Measurements from ENCODE around the gene DIPK1C. TPM values are rescaled to one million over a fixed set of nuclear protein-coding genes. Genes with fewer than 3 reads are reported as not detected.

Gene DIPK1C
- total and polyA plus RNA-seq, 9 of the 15 experiments (the other 6 are each of a cell fraction or from before 2014, with no cell fraction given) = 0.04 to 0.32 (median 0.15) TPM; not detected in 2

DNA sequence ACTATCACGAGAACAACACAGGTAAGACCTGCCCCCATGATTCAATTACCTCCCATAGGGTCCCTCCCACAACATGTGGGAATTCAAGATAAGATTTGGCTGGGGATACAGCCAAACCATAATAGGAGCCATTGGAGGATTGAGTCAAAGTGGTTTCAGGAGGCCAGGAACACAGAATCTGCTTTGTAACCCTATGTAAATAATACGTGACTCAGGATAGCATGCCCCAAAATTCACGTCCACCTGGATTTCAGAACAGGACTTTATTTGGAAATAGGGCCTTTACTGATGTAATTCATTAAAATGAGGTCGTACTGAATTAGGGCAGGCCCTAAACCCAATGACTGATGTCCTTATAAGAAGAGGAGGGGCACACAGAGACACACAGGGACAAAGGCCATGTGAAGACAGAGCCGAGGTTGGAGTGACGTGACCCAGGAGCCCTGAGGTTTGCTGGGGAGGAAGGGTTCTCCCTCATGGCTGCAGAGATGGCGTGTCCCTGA, 23.1 kb upstream of the DIPK1C start (continued):
- TF ChIP-seq, protein P1, sequence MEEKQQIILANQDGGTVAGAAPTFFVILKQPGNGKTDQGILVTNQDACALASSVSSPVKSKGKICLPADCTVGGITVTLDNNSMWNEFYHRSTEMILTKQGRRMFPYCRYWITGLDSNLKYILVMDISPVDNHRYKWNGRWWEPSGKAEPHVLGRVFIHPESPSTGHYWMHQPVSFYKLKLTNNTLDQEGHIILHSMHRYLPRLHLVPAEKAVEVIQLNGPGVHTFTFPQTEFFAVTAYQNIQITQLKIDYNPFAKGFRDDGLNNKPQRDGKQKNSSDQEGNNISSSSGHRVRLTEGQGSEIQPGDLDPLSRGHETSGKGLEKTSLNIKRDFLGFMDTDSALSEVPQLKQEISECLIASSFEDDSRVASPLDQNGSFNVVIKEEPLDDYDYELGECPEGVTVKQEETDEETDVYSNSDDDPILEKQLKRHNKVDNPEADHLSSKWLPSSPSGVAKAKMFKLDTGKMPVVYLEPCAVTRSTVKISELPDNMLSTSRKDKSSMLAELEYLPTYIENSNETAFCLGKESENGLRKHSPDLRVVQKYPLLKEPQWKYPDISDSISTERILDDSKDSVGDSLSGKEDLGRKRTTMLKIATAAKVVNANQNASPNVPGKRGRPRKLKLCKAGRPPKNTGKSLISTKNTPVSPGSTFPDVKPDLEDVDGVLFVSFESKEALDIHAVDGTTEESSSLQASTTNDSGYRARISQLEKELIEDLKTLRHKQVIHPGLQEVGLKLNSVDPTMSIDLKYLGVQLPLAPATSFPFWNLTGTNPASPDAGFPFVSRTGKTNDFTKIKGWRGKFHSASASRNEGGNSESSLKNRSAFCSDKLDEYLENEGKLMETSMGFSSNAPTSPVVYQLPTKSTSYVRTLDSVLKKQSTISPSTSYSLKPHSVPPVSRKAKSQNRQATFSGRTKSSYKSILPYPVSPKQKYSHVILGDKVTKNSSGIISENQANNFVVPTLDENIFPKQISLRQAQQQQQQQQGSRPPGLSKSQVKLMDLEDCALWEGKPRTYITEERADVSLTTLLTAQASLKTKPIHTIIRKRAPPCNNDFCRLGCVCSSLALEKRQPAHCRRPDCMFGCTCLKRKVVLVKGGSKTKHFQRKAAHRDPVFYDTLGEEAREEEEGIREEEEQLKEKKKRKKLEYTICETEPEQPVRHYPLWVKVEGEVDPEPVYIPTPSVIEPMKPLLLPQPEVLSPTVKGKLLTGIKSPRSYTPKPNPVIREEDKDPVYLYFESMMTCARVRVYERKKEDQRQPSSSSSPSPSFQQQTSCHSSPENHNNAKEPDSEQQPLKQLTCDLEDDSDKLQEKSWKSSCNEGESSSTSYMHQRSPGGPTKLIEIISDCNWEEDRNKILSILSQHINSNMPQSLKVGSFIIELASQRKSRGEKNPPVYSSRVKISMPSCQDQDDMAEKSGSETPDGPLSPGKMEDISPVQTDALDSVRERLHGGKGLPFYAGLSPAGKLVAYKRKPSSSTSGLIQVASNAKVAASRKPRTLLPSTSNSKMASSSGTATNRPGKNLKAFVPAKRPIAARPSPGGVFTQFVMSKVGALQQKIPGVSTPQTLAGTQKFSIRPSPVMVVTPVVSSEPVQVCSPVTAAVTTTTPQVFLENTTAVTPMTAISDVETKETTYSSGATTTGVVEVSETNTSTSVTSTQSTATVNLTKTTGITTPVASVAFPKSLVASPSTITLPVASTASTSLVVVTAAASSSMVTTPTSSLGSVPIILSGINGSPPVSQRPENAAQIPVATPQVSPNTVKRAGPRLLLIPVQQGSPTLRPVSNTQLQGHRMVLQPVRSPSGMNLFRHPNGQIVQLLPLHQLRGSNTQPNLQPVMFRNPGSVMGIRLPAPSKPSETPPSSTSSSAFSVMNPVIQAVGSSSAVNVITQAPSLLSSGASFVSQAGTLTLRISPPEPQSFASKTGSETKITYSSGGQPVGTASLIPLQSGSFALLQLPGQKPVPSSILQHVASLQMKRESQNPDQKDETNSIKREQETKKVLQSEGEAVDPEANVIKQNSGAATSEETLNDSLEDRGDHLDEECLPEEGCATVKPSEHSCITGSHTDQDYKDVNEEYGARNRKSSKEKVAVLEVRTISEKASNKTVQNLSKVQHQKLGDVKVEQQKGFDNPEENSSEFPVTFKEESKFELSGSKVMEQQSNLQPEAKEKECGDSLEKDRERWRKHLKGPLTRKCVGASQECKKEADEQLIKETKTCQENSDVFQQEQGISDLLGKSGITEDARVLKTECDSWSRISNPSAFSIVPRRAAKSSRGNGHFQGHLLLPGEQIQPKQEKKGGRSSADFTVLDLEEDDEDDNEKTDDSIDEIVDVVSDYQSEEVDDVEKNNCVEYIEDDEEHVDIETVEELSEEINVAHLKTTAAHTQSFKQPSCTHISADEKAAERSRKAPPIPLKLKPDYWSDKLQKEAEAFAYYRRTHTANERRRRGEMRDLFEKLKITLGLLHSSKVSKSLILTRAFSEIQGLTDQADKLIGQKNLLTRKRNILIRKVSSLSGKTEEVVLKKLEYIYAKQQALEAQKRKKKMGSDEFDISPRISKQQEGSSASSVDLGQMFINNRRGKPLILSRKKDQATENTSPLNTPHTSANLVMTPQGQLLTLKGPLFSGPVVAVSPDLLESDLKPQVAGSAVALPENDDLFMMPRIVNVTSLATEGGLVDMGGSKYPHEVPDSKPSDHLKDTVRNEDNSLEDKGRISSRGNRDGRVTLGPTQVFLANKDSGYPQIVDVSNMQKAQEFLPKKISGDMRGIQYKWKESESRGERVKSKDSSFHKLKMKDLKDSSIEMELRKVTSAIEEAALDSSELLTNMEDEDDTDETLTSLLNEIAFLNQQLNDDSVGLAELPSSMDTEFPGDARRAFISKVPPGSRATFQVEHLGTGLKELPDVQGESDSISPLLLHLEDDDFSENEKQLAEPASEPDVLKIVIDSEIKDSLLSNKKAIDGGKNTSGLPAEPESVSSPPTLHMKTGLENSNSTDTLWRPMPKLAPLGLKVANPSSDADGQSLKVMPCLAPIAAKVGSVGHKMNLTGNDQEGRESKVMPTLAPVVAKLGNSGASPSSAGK (IDR thresholded peaks at IDR 0.05) = peak; percentile 21
- TF ChIP-seq TAL1 (IDR thresholded peaks at IDR 0.05) (peak; percentile 91), SMARCA4 (IDR thresholded peaks at IDR 0.05) (peak; percentile 87), SRF (CRISPR knock-in tag; IDR thresholded peaks at IDR 0.05) (peak in 1 of 2 experiments; percentile 62; a peak in 1 of 4 replicates), SP2 (IDR thresholded peaks at IDR 0.05; ENCODE audit: extremely low read depth, low read depth, low read length, poor library complexity, severe bottlenecking) (no peak), POLR2A (conservative IDR thresholded peaks at IDR 0.05) (no peak), ZNF431 (CRISPR knock-in tag; IDR thresholded peaks at IDR 0.05) (no peak), HDAC3 (IDR thresholded peaks at IDR 0.05; ENCODE audit: borderline replicate concordance, partially characterized antibody) (peak; percentile 53), FIP1L1 (IDR thresholded peaks at IDR 0.05; ENCODE audit: low read depth, low read length, poor library complexity, severe bottlenecking) (no peak), CEBPB (tag; IDR thresholded peaks at IDR 0.05) (no peak), PML (IDR thresholded peaks at IDR 0.05; ENCODE audit: low read length) (peak; percentile 52; the same call in 1 of the 2 replicates), NBN (IDR thresholded peaks at IDR 0.05; ENCODE audit: low read depth) (0 out of 2 replicates have a peak, but pooled peaks have one; percentile 45)
- TF ChIP-seq, protein P2, sequence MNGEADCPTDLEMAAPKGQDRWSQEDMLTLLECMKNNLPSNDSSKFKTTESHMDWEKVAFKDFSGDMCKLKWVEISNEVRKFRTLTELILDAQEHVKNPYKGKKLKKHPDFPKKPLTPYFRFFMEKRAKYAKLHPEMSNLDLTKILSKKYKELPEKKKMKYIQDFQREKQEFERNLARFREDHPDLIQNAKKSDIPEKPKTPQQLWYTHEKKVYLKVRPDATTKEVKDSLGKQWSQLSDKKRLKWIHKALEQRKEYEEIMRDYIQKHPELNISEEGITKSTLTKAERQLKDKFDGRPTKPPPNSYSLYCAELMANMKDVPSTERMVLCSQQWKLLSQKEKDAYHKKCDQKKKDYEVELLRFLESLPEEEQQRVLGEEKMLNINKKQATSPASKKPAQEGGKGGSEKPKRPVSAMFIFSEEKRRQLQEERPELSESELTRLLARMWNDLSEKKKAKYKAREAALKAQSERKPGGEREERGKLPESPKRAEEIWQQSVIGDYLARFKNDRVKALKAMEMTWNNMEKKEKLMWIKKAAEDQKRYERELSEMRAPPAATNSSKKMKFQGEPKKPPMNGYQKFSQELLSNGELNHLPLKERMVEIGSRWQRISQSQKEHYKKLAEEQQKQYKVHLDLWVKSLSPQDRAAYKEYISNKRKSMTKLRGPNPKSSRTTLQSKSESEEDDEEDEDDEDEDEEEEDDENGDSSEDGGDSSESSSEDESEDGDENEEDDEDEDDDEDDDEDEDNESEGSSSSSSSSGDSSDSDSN (IDR thresholded peaks at IDR 0.05; ENCODE audit: borderline replicate concordance in 1 of 2, low read depth in 2 of 2, low read length in 2 of 2) = no peak
- TF ChIP-seq, protein P3, sequence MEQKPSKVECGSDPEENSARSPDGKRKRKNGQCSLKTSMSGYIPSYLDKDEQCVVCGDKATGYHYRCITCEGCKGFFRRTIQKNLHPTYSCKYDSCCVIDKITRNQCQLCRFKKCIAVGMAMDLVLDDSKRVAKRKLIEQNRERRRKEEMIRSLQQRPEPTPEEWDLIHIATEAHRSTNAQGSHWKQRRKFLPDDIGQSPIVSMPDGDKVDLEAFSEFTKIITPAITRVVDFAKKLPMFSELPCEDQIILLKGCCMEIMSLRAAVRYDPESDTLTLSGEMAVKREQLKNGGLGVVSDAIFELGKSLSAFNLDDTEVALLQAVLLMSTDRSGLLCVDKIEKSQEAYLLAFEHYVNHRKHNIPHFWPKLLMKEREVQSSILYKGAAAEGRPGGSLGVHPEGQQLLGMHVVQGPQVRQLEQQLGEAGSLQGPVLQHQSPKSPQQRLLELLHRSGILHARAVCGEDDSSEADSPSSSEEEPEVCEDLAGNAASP (IDR thresholded peaks at IDR 0.05) = no peak
